GM12872 (cell line): Measurements from ENCODE around the gene WDR48.

ENCODE experiments used
- CTCF ChIP-seq: IDR thresholded peaks from 3 replicates; pipeline ENCODE4 v1.5.1; 2011; ENCODE audit warnings: low read depth, mild to moderate bottlenecking, low read length, moderate library complexity; ENCODE audit not compliant: insufficient read depth

Gene WDR48

GRCh38 chr3:39114456-39114855 lies 62.6 kb downstream of the WDR48 start:
- TF ChIP-seq CTCF, result no peak

- no peak for TF ChIP-seq CTCF
These were observed 64.1 kb downstream of the WDR48 start for GRCh38 chr3:39115870-39116269.

- TF ChIP-seq CTCF, result no peak
These were observed 66.3 kb downstream of the WDR48 start for GRCh38 chr3:39118079-39118478.

- TF ChIP-seq CTCF, result no peak
These were observed 67.3 kb downstream of the WDR48 start for GRCh38 chr3:39118931-39119660.

GRCh38 chr3:39121621-39122020 lies 69.8 kb downstream of the WDR48 start:
- TF ChIP-seq CTCF, result no peak

GRCh38 chr3:39122813-39123212 lies 71.0 kb downstream of the WDR48 start:
- no peak for TF ChIP-seq CTCF

GRCh38 chr3:39124876-39125840 lies 73.3 kb downstream of the WDR48 start:
- no peak for TF ChIP-seq CTCF
